Measurements from ENCODE around the gene TICAM1.
"Not testable (repeated sequence)": the region's sequence is repeated elsewhere in the genome, so short reads cannot be mapped to it uniquely, and the experiment has no call there.

DNA sequence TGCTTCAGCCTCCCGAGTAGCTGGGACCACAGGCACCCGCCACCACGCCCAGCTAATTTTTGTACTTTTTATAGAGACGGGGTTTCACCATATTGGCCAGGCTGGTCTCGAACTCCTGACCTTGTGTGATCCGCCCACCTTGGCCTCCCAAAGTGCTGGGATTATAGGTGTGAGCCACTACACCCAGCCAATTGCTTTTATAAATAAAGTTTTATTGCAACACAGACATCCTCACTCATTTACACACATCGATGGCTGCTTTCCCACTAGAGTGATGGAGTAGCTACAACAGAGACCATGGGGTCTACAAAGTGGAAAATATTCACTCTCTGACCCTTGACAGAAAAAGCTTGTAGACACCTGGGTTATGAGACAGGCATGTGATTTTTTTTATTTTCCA lies 9.2 kb downstream of the TICAM1 start:
- TF ChIP-seq CTCF (IDR thresholded peaks at IDR 0.05; ENCODE audit: poor library complexity); EZH2 (IDR thresholded peaks at IDR 0.05; ENCODE audit: borderline replicate concordance); EZH2phosphoT487 (IDR thresholded peaks at IDR 0.05; ENCODE audit: low read depth, severe bottlenecking, unreplicated experiment): not testable (repeated sequence)

Measured in hepatocyte (in vitro differentiated cells).